Activated T-helper 2 cell treated with anti-CD3 and anti-CD28 coated beads, Interferon-gamma antibody, Interleukin-2, Interleukin-4, amounts not matched to agents 10 μg/mL and 5 μg/mL and 100 μg/mL, durations not matched to agents 14 hours and 24 hours and 36 hours (primary cell): ENCODE data around the gene DDA1. TPM values are rescaled to one million over a fixed set of nuclear protein-coding genes. Genes with fewer than 3 reads are reported as not detected.

Experiments
- DNase-seq: peaks from one replicate; pipeline ENCODE4 v3.0.0; 2021; ENCODE audit warnings: low spot score
- H3K27ac Mint-ChIP-seq: one replicate; pipeline ENCODE4 v1.8.0; 2021; ENCODE audit warnings: mixed read lengths
- H3K27me3 Mint-ChIP-seq: one replicate; pipeline ENCODE4 v1.8.0; 2021; ENCODE audit warnings: low read depth, mixed read lengths
- H3K36me3 Mint-ChIP-seq: one replicate; pipeline ENCODE4 v1.8.0; 2021; ENCODE audit warnings: low read depth, mixed read lengths
- H3K4me1 Mint-ChIP-seq: one replicate; pipeline ENCODE4 v1.8.0; 2021; ENCODE audit warnings: low read depth, mixed read lengths
- H3K4me3 Mint-ChIP-seq: one replicate; pipeline ENCODE4 v1.8.0; 2021; ENCODE audit warnings: low read depth, mild to moderate bottlenecking, moderate library complexity, mixed read lengths
- H3K9me3 Mint-ChIP-seq: one replicate; pipeline ENCODE4 v1.8.0; 2021; ENCODE audit warnings: mixed read lengths
- intact Hi-C: fragments of 100-400 bp; cut with micrococcal nuclease; formaldehyde crosslinking; loops from one replicate; pipeline ENCODE4 v1.15.1; 2023
- total RNA-seq: library from RNA; stranded (reverse); gene quantifications from 2 replicates; pipeline ENCODE4 v1.2.3, GENCODE V29; 2022

The DDA1 gene
- total RNA-seq, 1 donor from 2014 or later = 37.1 TPM

DNA sequence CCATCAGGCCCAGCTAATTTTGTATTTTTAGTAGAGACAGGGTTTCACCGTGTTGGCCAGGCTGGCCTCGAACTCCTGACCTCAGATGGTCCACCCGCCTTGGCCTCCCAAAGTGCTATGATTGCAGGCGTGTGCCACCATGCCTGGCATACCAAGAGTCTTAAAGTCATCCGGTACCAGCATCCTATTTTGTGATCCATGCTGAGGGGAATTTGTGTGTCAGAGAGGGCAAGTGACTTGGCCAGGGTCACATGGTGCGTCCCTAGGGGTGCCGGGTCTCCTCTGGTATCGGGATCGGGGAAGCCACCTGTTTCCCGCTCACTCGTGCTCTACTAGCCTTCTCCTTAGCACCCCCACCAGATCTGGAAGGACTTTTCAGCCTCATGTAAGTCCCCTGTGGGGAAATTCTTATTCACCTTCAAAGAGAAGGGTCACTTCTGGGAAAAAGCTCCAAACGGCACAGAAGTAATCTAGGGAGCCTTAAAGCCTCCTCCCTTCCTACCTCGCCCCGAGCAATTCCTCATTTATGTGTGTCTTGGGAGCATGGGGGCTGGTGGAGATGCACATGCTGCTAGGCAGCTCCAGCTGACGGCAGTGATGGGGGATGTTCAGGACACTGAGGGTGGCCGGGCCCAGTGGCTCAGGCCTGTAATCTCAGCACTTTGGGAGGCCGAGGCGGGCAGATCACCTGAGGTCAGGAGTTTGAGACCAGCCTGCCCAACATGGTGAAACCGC lies 33.8 kb upstream of the DDA1 start:
- H3K9me3 Mint-ChIP-seq = no peaks in the 10 kb centered on the region
- no peaks in the 10 kb centered on the region for H3K27me3 Mint-ChIP-seq
- DNase-seq = no peak
- no peak overlapping the region for H3K27ac Mint-ChIP-seq
- H3K36me3 Mint-ChIP-seq = peaks cover 50% of the 10 kb centered on the region
- H3K4me3 Mint-ChIP-seq = no peak overlapping the region
- intact Hi-C loops = no loop called here
- no peaks in the 10 kb centered on the region for H3K4me1 Mint-ChIP-seq

DNA sequence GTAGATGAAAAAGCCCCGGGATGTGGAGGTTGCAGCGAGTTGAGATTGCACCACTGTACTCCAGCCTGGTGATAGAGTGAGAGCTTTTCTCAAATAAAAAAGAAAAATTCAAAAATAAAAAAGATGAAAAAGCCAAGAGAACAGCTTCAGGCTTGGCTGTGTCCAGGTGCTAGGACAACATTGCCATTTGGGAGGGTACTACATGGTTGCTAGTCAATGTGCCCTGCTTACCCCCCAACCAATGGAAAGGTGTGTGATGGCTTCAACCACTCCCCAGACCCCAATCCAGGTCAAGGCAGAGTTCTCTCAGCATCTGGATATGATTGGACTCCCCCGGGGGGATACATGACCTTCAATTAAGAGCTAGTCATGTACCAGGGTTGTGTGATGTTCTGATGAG lies 29.9 kb upstream of the DDA1 start:
- no peaks in the 10 kb centered on the region for H3K9me3 Mint-ChIP-seq
- intact Hi-C loops = no loop called here
- no peak overlapping the region for H3K27ac Mint-ChIP-seq
- no peak overlapping the region for H3K4me3 Mint-ChIP-seq
- DNase-seq = no peak
- peaks cover 5% of the 10 kb centered on the region for H3K4me1 Mint-ChIP-seq
- peaks cover 37% of the 10 kb centered on the region for H3K36me3 Mint-ChIP-seq
- H3K27me3 Mint-ChIP-seq = no peaks in the 10 kb centered on the region

DNA sequence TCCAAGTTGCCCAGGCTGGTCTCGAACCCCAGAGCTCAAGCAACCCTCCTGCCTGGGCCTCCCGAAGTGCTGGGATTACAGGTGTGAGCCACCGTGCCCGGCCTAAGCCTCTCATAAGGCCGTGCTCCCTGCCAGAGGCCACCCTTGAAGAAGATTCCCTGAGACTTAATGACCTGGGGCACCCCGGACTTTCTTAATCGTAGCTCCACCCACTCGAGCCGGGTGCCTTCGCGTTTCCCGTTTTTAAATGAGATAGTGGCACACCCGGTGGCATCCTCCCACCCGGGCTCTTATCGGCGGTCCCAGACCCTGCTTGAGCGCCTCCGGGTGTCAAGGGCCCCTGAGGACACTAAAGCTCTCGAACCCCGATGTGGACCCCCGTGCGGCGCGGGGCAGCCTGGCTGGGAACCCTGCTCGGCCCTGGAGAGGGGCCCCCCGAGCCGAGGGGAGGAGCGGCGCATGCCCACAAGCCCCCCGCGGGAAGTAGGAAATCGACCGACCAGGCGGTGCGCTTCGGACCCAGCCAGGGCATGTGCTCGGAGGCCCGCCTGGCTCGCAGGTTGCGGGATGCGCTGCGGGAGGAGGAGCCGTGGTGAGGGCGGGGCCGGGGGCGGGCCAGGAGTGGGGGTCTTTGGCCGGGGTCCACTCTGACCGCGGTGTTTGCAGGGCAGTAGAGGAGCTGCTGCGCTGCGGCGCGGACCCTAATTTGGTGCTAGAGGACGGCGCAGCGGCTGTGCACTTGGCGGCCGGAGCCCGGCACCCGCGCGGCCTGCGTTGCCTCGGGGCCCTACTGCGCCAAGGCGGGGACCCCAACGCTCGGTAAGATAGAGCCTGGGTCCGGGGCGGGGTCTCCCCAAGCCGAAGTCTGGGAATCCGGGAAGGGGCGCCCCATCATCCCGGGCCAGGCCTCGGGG lies 27.7 kb upstream of the DDA1 start, which contains the start of gene ANKLE1:
Gene ANKLE1 (plus strand): TSS at position 511 of the 914 bp plus-strand sequence. CDS start 20 bp downstream, at position 531.
- no peaks in the 10 kb centered on the region for H3K27me3 Mint-ChIP-seq
- intact Hi-C loops = loop anchor here (1.0 kb wide), 1 partner anchor 214 kb away; no protein-coding TSS in a partner anchor
- no peaks in the 10 kb centered on the region for H3K9me3 Mint-ChIP-seq
- H3K36me3 Mint-ChIP-seq = peaks cover 26% of the 10 kb centered on the region
- H3K27ac Mint-ChIP-seq = peak within 1 kb of the TSS; percentile 85
- H3K4me1 Mint-ChIP-seq = peaks cover 5% of the 10 kb centered on the region
- no peak for DNase-seq
- peak within 1 kb of the TSS; percentile 89 for H3K4me3 Mint-ChIP-seq

DNA sequence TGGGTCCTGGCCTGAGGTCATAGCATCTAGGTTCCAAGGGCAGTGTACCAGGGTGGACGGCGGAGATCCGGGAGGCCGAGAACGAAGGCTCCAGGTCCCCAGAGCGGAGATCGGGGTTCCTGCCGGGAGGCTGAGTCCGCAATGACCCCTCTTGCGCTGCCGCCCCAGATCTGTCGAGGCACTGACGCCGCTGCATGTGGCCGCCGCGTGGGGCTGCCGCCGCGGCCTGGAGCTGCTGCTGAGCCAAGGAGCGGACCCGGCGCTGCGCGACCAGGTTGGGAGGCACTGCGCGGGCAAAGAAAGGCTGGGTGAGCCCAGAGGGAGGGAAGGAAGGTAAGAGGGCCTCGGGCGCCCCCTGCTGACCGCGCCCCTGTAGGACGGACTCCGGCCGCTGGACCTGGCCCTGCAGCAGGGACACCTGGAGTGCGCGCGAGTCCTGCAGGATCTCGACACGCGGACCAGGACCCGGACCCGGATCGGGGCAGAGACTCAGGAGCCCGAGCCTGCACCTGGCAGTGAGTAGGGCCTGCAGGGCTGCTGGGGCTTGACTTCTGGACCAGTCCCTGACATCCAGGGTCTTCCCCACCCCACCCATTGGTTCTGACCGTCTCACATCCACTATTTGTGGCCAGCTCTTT lies 26.8 kb upstream of the DDA1 start:
- Mint-ChIP-seq H3K27me3 (no peaks in the 10 kb centered on the region), H3K9me3 (no peaks in the 10 kb centered on the region), H3K4me1 (peaks cover 5% of the 10 kb centered on the region), H3K36me3 (peaks cover 16% of the 10 kb centered on the region), H3K27ac (peak overlapping the region; percentile 85), H3K4me3 (peak overlapping the region; percentile 89)
- intact Hi-C loops = loop anchor here (1.0 kb wide), 1 partner anchor 215 kb away; no protein-coding TSS in a partner anchor
- DNase-seq = peak; percentile 78

DNA sequence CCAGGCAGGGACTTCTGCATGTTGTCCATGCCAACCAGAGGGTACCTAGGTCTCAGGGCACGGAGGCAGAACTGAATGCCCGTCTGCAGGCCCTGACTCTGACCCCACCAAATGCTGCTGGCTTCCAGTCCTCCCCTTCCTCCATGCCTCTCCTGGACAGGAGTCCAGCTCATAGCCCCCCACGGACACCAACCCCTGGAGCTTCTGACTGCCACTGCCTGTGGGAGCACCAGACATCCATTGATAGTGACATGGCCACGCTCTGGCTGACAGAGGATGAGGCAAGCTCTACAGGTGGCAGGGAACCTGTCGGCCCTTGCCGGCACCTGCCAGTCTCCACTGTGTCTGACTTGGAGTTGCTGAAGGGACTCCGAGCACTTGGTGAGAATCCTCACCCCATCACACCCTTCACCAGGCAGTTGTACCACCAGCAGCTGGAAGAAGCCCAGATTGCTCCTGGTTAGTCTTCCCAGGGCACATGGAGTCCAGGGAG lies 25.8 kb upstream of the DDA1 start:
- H3K27ac Mint-ChIP-seq = no peak overlapping the region
- peaks cover 15% of the 10 kb centered on the region for H3K36me3 Mint-ChIP-seq
- intact Hi-C loops = no loop called here
- no peaks in the 10 kb centered on the region for H3K9me3 Mint-ChIP-seq
- H3K27me3 Mint-ChIP-seq = no peaks in the 10 kb centered on the region
- peak overlapping the region; percentile 9 for H3K4me3 Mint-ChIP-seq
- no peak for DNase-seq
- peaks cover 5% of the 10 kb centered on the region for H3K4me1 Mint-ChIP-seq

DNA sequence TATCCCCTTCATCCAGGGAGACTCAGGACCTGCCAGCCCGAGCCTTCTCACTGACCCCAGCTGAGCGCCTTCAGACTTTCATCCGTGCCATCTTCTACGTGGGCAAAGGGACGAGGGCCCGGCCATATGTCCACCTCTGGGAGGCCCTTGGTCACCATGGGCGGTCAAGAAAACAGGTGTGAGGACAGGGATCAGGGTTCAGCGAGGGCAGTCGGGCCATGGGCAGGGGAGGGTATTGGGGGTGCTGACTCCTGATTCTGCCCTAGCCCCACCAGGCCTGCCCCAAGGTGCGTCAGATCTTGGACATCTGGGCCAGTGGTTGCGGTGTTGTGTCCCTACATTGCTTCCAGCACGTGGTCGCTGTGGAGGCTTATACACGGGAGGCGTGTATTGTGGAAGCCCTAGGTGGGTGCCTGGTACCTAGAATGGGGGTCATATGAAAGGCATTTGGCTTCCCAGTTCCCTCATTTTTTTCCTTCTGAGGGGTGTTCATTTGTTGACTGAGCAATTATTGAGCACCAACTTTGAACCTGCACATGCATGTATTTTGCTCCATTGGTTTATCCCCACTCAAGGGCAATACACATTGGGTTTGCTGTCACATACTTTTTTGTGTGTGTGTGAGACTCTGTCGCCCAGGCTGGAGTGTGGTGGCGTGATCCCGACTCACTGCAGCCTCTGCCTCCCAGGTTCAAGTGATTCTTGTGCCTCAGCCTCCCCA lies 23.8 kb upstream of the DDA1 start:
- peaks cover 10% of the 10 kb centered on the region for H3K36me3 Mint-ChIP-seq
- no peak overlapping the region for H3K27ac Mint-ChIP-seq
- intact Hi-C loops = no loop called here
- no peaks in the 10 kb centered on the region for H3K27me3 Mint-ChIP-seq
- no peak for DNase-seq
- no peaks in the 10 kb centered on the region for H3K9me3 Mint-ChIP-seq
- H3K4me3 Mint-ChIP-seq = no peak overlapping the region
- peaks cover 5% of the 10 kb centered on the region for H3K4me1 Mint-ChIP-seq

DNA sequence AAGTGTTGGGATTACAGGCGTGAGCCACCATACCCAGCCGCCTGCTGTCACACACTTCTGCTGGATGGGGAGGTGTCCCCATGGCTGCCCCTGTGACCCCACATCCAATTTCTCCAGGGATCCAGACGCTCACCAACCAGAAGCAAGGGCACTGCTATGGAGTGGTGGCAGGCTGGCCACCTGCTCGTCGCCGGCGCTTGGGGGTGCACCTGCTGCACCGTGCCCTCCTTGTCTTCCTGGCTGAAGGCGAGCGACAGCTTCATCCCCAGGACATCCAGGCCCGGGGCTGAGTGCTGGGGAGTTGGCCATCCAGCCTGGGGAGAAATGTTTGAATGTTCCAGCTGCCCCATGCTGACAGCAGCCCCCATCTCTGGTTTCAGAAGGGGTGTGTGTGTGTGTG lies 23.1 kb upstream of the DDA1 start:
- DNase-seq = no peak
- H3K27ac Mint-ChIP-seq = no peak overlapping the region
- peaks cover 10% of the 10 kb centered on the region for H3K36me3 Mint-ChIP-seq
- H3K9me3 Mint-ChIP-seq = no peaks in the 10 kb centered on the region
- H3K4me3 Mint-ChIP-seq = no peak overlapping the region
- intact Hi-C loops = no loop called here
- H3K27me3 Mint-ChIP-seq = no peaks in the 10 kb centered on the region
- peaks cover 5% of the 10 kb centered on the region for H3K4me1 Mint-ChIP-seq

DNA sequence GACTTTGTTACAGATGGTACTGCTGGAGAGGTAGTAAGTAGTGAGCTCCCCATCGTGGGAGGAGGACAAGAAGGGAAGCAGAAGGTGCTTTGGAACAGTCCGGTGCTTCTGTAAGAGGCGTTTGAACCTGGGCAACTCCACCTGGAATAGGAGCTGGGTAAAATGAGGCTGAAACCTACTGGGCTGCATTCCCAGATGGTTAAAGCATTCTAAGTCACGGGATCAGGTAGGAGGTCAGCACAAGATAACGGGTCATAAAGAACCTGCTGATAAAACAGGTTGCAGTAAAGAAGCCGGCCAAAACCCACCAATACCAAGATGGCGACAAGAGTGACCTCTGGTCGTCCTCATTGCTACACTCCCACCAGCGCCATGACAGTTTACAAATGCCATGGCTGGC lies 22.6 kb upstream of the DDA1 start:
- H3K9me3 Mint-ChIP-seq = no peaks in the 10 kb centered on the region
- no peak for DNase-seq
- peaks cover 10% of the 10 kb centered on the region for H3K36me3 Mint-ChIP-seq
- H3K27me3 Mint-ChIP-seq = no peaks in the 10 kb centered on the region
- H3K27ac Mint-ChIP-seq = no peak overlapping the region
- peaks cover 5% of the 10 kb centered on the region for H3K4me1 Mint-ChIP-seq
- no peak overlapping the region for H3K4me3 Mint-ChIP-seq
- intact Hi-C loops = no loop called here

DNA sequence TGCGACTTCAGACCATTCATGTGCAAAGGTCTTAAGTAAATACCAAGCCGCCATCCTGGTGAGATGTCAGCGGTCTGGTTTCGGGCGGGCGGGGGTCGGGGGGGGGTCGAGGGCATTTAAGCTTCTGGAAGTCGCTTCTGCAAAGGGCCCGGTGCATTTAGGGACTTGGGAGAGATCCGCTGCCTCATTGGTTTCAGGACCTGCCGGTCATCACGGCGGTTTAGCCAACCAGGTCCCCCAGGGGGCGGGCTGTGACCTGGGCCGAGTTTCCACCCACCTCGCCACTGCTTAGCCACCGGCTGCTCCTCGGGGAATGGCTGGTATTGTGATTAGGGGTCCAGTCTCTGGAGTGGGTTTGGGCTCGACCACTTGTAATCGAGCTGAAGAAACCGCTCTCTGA lies 19.9 kb upstream of the DDA1 start:
- Mint-ChIP-seq H3K36me3 (peaks cover 1% of the 10 kb centered on the region), H3K9me3 (no peaks in the 10 kb centered on the region), H3K27me3 (no peaks in the 10 kb centered on the region), H3K27ac (no peak overlapping the region), H3K4me1 (peaks cover 6% of the 10 kb centered on the region), H3K4me3 (no peak overlapping the region)
- DNase-seq = peak; percentile 40
- intact Hi-C loops = no loop called here

DNA sequence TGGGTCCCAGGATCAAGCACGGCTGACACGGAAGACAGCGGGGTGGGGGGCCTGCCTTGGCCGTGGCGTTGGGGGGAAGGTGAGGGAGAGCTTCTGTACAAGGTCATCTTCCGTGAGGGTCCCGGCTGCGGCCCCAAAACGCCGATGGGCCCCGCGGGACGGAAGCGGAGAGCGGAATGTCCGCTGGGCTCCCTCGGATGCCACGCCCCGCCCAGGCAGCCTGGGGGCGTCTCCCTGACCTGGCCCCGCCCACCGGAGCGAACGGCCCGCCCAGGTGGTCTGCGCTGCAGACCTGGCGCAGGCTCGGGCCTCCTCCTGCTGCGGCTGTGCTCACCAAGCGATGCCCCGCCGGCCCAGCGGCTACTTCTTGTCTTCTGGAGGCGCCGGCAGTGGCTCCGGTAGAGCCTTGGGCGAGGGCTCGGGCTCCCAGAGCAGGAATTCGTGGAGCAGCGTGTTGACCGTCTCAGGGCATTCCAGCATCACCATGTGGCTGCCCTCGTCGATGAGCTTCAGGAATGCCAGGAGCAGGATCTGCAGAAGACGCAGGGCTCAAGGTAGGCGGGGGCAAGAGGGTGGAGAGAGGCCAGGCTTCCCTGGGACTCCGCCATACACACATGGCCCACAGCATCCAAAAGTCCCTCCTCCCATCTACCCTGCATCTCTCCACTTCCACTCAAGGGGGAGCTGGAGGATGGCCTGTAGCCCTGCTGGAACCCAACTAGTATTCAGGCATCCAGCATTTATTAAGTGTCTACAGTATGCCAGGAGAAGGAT lies 16.9 kb upstream of the DDA1 start:
- intact Hi-C loops = loop anchor here (1.0 to 5.0 kb wide), 3 partner anchors 13 to 94 kb away; partner anchors contain the start of genes GTPBP3 and MRPL34
- H3K4me1 Mint-ChIP-seq = peaks cover 8% of the 10 kb centered on the region
- no peaks in the 10 kb centered on the region for H3K9me3 Mint-ChIP-seq
- peak overlapping the region; percentile 78 for H3K27ac Mint-ChIP-seq
- H3K4me3 Mint-ChIP-seq = peak overlapping the region; percentile 87
- peak; percentile 74 for DNase-seq
- H3K27me3 Mint-ChIP-seq = no peaks in the 10 kb centered on the region
- peaks cover 11% of the 10 kb centered on the region for H3K36me3 Mint-ChIP-seq

DNA sequence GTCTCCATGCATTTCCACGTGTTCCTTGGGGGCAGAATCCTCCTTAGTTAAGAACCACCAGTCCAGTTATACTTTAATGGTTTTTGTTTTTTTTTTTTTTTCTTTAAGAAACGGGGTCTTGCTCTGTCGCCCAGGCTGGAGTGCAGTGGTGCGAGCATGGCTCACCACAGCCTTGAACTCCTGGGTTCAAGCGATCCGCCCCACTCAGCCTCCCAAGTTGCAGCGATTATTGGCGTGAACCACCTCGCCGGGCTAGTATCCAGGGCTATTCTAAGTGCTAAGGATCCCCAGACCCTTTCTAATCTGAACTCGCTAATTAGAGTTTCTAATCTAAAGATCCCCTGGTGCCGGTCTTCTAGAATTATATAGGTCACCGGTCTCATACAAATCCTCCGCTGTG lies 15.8 kb upstream of the DDA1 start:
- DNase-seq = no peak
- H3K4me1 Mint-ChIP-seq = peaks cover 8% of the 10 kb centered on the region
- intact Hi-C loops = loop anchor here (2.0 to 5.0 kb wide), 2 partner anchors 44 to 93 kb away; partner anchors contain the start of gene GTPBP3
- no peak overlapping the region for H3K4me3 Mint-ChIP-seq
- H3K36me3 Mint-ChIP-seq = peaks cover 16% of the 10 kb centered on the region
- H3K27ac Mint-ChIP-seq = no peak overlapping the region
- H3K27me3 Mint-ChIP-seq = no peaks in the 10 kb centered on the region
- no peaks in the 10 kb centered on the region for H3K9me3 Mint-ChIP-seq
